AG08396 (cell line): ENCODE data around the gene RMC1.
"Not testable (repeated sequence)": the region's sequence is repeated elsewhere in the genome, so short reads cannot be mapped to it uniquely, and the experiment has no call there.

Source experiments
- DNase-seq: peaks from one replicate; pipeline ENCODE4 v3.0.0; 2012; ENCODE audit warnings: low spot score, mixed read lengths

The RMC1 gene

GRCh38 chr18:23503038-23503962 is at the start of gene RMC1:
RMC1 (plus strand) TSS chr18:23503511; CDS start chr18:23503619, 108 bp downstream.
- DNase-seq: peak; percentile 98

GRCh38 chr18:23453680-23454058 is 49.6 kb upstream of the RMC1 start:
- DNase-seq: peak; percentile 43

- no peak for DNase-seq
Measured at GRCh38 chr18:23456835-23457234, 46.5 kb upstream of the RMC1 start.

- DNase-seq: no peak
Measured at GRCh38 chr18:23458830-23459529, 44.3 kb upstream of the RMC1 start.

GRCh38 chr18:23459530-23459921 is 43.8 kb upstream of the RMC1 start:
- DNase-seq: no peak

GRCh38 chr18:23460285-23461273 is 42.7 kb upstream of the RMC1 start:
- no peak for DNase-seq

- no peak for DNase-seq
Measured at GRCh38 chr18:23462876-23463275, 40.4 kb upstream of the RMC1 start.

- DNase-seq: no peak
Measured at GRCh38 chr18:23468753-23469459, 34.4 kb upstream of the RMC1 start.

GRCh38 chr18:23470620-23471387 is 32.5 kb upstream of the RMC1 start:
- no peak for DNase-seq

- no peak for DNase-seq
Measured at GRCh38 chr18:23471486-23471885, 31.8 kb upstream of the RMC1 start.

GRCh38 chr18:23479829-23480505 is 23.3 kb upstream of the RMC1 start:
- no peak for DNase-seq

GRCh38 chr18:23484561-23485182 is 18.6 kb upstream of the RMC1 start:
- DNase-seq: no peak

GRCh38 chr18:23485386-23485785 is 17.9 kb upstream of the RMC1 start:
- DNase-seq: no peak

- DNase-seq: no peak
Measured at GRCh38 chr18:23487738-23488570, 15.4 kb upstream of the RMC1 start.

GRCh38 chr18:23489586-23489985 is 13.7 kb upstream of the RMC1 start:
- not testable (repeated sequence) for DNase-seq

- DNase-seq: no peak
Measured at GRCh38 chr18:23493654-23494053, 9.7 kb upstream of the RMC1 start.

GRCh38 chr18:23494992-23495391 is 8.3 kb upstream of the RMC1 start:
- no peak for DNase-seq

GRCh38 chr18:23495723-23496440 is 7.4 kb upstream of the RMC1 start:
- no peak for DNase-seq
